HG02973 (cell line): ENCODE results near the gene SOX8.

Source experiments
- ATAC-seq: cut with Tn5 transposase; IDR thresholded peaks from one replicate; pipeline ENCODE4 v1.9.1; 2021; ENCODE audit warnings: moderate library complexity; ENCODE audit not compliant: unreplicated experiment

Gene SOX8

GRCh38 chr16:972316-973002 is 9.1 kb upstream of the SOX8 start:
- ATAC-seq, result no peak

- ATAC-seq, result no peak
Measured at GRCh38 chr16:973366-973765, 8.2 kb upstream of the SOX8 start.

DNA sequence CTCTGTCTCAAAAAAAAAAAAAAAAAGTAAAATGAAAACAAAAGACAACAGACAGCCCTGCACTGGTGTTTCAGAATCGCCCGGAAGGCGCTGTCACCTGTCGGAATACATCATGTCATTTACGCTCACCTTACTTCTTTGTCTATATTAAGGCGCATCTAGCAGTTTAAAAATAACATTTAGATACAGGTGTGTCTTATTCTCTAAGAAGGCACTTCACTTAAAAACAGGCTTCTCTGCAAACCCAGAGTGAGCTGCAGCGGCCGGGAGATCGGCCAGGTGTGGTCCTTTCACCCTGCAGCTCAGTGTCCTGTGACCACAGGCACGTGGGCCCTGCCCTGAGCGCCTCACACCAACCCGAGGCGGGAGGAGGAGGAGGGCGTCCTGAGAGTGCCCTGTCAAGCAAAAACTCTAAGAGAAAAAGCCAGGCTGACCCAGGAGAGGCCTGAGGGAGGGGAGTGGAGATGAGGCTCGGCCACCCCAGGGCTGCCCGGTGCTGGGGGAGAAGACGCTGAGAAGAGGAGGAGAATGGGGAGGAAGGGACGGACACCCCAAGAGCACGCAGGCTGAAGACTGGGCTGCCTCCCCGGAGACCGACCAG is 7.5 kb upstream of the SOX8 start:
- no peak for ATAC-seq

- no peak for ATAC-seq
Measured at GRCh38 chr16:974611-975261, 6.8 kb upstream of the SOX8 start.

- ATAC-seq, result no peak
Measured at GRCh38 chr16:975291-975690, 6.3 kb upstream of the SOX8 start.

DNA sequence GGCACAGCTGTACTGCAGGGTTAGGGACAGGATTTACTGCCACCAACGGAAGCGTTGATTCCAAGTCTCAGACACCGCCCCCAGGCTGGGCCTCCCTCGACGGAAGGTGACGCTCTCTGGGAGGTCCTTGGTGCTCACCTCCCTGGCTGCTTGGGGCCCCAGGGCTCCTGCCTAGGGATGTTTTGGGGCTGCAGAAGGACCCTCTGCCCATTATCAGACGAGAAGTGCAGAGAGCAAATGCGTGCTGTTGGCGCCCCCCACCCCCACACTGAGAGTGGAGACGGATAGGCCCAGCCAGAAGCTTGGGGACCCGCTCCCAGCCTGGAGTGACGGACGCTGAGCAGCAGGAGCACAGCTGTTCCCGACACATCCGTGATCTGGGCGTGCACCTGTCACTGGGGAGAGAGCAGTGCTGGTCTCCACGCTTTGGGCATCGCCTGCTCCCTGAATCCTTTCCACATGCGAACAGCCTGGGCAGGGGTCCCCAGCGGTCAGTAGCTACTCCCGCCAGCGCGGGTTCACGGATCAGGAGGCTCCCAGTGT is 5.1 kb upstream of the SOX8 start:
- no peak for ATAC-seq

DNA sequence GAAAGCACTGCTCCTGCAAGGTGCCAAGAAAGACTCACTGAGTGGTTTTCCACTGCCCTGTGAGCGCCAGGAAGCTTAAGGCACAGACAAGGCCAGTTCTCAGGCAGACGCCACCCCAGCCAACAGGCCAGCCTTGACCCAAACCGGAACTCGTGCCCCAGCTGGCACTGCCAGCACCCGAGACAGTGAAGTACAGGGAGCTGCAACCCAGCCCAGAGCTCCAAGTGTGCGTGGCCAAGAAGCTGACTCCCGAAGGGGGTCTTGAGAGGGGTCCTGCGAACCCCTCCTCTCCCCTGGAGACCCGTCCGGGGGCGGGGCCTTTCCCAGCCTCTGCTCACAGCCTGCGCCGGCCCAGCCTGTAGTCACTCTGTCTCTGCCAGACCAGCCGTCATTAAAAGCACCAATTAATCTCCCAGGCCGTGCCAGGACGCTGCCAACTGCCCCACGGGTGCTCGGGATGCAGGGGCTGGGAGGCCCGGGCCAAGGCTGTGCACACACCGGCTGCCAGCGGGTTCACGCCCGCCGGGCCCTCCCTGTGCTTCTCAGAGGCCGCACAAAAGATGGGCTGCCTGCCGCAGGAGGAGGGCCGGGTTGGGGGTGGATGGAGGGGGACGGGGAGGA is 4.4 kb upstream of the SOX8 start:
- no peak for ATAC-seq

GRCh38 chr16:977896-978295 is 3.7 kb upstream of the SOX8 start:
- ATAC-seq, result no peak

- no peak for ATAC-seq
Measured at GRCh38 chr16:978403-978802, 3.2 kb upstream of the SOX8 start.

DNA sequence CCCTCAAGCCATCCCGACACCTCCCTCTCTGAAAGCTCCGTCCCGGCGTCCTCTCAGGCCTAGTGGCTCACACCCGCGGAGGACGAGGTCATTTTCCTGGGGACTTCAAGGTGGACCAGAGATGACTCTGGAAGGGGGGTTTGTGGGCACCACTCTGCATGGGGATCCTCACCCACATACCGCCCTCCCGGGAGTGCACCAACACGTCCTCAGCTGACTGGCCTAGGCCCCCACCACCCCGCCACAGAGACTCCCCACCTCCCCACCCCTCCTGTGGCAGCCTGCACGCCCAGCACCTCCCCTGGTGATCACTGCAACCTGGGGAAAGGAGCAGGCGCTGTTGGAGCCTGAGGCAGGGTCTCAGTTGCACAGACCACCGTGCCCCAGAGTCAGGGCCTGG is 2.4 kb upstream of the SOX8 start:
- no peak for ATAC-seq

DNA sequence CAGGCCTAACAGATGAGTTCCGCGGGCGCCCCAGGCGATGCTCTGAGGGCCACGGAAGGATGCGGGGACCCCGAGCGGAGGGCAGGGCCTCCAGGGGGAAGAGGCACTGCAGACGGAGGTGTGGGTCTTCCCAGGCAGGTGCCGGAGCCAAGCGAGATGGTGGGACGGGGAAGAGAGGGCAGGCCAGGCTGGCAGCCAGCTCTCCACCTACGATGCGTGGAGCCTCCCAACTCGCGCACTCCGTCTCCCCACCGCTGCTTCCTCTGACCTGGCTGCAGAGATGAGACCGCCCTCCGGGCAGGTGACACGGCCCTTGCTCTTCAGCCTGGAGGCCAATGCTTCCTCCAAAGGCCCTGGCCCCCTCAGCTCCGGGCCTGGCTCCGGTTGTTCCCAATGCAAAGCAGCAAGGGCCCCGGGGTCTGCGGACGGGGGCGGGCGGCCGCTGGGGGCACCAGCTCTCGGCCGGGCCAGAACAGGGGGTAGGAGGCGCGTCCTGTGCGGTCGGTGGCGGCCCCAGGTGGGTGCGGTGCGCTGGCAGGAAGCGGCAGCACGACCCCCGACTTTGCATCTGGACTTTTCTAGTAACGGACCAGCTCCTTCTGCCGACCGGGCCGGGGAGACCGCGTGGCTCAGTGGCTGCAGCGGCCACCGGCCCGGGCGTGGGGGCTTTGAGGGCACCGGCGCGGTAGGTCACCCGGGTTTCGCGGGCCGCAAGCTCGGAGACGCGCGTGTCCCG is 1.5 kb upstream of the SOX8 start:
- ATAC-seq, result no peak

DNA sequence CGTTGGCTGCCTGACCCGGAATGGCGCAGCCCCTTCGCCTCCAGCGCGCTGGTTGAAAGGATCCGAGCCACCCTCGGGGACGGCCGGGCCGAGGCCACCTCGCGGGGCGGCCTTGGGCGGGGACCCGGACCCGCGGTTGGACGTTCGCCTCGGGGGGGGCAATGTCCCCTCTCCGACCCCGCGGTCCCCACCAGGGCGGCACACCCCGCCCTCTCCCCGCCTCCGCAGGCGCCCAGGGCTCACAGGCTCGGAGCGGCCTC is 1.0 kb upstream of the SOX8 start:
- no peak for ATAC-seq

DNA sequence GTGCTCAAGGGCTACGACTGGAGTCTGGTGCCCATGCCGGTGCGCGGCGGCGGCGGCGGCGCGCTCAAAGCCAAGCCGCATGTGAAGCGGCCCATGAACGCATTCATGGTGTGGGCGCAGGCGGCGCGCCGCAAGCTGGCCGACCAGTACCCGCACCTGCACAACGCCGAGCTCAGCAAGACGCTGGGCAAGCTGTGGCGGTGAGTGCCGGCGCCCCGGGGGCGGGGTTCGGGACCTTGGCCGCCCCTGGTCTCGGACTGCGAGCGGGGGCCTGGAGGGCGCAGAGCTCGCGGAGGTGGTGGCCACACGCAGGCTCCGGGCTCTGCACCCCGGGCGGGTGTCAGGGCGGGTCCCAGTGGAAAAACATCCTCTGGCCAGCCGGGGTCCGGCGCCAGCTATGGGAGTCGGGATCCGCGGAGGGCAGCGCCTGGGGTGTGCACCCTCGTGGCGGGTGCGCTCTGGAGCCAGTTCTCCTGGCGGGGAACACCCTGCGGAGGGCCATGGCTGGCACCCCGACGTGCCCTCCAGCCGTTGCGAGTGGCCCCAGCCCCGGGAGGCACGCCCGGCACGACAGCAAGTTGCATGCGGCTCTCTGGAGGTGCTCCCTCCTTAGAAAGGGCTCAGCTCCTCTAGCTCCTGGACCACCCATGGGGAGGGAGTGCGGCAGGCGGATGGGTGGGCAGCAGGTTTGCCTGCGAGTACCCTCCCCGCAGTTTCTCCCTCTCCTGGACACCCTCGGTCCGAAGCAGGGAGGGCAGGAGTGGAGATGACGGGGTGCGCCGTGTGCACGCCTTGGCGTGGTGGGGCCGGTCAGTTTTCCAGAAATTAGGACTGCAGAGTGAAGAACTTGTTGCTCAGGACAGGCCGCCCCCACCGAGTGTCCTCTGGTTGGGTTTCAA is 824 bp downstream of the SOX8 start:
- no peak for ATAC-seq

DNA sequence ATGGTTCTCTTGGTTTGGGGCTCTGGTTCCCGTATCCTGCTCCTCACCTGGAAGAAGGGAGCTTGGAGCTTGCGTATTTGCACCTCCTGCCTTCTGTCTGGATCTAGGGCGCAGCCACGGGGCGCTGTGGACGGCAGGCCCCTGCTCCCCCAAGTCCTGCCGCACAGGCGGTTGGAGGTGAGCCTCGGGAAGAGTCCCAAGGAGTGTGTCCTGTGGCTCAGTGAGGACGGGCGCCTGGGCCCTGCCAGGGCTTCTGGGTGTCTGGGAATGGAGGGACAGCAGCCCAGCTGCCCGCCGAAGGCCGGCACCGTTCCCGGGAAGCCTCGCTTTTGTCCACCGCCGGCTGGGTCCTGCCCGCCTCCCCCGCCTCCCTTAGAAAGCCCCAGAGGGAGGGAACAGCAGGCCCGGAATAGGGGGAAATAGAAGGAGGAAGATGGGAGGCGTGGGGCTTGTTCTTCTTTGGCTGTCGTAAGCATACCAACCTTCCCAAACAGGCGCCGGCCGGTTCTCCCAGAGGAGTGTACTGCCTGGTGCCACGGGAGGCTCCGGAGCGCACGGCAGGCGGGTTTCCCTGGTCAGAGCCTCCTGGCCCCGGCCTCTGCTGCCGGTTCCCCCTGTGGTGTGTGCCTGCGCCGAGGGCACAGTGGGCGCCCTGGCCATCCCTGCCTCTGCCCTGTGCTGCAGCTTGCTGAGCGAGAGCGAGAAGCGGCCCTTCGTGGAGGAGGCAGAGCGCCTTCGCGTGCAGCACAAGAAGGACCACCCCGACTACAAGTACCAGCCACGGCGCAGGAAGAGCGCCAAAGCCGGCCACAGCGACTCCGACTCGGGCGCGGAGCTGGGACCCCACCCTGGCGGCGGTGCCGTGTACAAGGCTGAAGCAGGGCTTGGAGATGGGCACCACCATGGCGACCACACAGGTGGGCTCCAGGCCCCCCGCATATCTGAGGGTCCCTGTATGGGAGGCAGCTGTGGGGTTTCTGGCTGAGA is 1.8 kb downstream of the SOX8 start:
- ATAC-seq, result no peak

DNA sequence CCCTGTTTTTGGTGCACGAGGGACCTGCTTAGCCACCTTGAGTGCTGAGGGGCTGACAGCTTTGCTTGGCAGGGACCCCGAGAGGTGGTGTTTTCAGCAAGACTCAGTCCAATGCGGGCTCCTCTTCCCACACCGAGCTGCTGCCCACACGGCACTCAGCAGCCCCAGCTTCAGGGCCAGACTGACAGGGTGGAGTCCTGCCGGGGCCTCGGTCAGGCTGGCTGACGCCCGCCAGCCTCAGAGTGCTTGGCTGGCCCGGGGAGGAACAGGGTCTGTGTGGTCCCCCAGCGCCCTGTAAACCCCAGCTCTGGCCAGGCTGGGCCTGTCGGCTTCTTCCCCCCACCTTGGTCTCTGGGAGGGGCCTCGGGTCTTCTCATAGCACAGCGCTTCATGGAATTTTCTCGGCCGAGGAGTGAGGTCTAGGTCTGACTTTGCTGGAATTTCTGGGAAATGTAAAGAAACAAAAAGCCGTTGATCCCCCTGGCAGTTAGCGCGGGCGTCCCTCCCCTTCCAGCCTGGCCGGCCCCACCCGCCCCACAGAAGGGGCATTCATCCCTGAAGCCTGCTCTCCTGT is 2.6 kb downstream of the SOX8 start:
- ATAC-seq, result no peak

DNA sequence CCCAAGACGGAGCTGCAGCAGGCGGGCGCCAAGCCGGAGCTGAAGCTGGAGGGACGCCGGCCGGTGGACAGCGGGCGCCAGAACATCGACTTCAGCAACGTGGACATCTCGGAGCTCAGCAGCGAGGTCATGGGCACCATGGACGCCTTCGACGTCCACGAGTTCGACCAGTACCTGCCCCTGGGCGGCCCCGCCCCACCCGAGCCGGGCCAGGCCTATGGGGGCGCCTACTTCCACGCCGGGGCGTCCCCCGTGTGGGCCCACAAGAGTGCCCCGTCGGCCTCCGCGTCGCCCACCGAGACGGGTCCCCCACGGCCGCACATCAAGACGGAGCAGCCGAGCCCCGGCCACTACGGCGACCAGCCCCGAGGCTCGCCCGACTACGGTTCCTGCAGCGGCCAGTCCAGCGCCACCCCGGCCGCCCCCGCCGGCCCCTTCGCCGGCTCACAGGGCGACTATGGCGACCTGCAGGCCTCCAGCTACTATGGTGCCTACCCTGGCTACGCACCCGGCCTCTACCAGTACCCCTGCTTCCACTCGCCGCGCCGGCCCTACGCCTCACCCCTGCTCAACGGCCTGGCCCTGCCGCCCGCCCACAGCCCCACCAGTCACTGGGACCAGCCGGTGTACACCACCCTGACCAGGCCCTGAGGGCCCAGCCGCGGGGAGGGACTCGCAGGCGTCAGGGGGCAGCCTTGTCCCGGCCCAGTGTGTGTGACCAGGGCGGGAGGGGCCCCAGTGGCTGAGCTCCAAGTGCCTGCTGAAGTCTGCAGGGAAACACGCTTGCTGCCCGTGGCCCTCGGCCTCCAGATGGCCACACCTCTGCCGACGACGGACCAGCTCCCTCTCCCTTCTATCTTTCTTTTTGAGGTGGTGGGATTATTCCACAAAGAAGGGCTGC is 3.4 kb downstream of the SOX8 start:
- no peak for ATAC-seq

GRCh38 chr16:985646-986400 is 4.3 kb downstream of the SOX8 start:
- ATAC-seq, result no peak
